Measurements from ENCODE around the gene POMGNT2.

GRCh38 chr3:43120937-43121336, 15.1 kb upstream of the POMGNT2 start:
- TF ChIP-seq CTCF (IDR thresholded peaks at IDR 0.05; ENCODE audit: low read length), result no peak
- TF ChIP-seq EZH2 (IDR thresholded peaks at IDR 0.05; ENCODE audit: borderline replicate concordance, low read length), result no peak
